ENCODE measurements around the gene C11orf52. TPM values are rescaled to one million over a fixed set of nuclear protein-coding genes. Genes with fewer than 3 reads are reported as not detected.
A peak's percentile ranks its signal among the peaks of the same experiment; 100 is the strongest.

The C11orf52 gene
- total RNA-seq, 4 donors from 2014 or later = 1.8 to 6.9 (median 2.9) TPM

DNA sequence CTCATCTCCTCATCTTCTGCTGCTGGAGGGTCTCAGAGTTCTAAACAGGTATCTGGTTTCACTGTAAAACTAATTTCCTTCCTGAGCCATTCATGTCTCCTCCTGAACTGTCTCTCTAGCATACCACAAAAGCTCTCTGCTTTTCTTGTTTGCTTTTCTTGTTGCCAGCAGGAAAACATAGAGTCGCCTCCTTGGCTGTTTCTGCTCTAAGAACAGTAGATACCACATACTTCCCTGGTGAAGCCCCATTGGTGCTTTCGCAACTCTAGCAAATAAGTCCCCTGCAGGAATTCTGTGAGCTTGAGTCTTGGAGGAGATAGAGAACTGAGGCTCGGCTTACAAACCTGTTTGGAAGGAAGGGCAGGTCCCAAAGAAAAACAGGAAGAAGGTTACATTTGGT is 25.4 kb downstream of the C11orf52 start:
- intact Hi-C loops (cut with DNase I) = no loop called here
- WGBS = 77% methylated on average over 3 of the region's 3 CpGs

DNA sequence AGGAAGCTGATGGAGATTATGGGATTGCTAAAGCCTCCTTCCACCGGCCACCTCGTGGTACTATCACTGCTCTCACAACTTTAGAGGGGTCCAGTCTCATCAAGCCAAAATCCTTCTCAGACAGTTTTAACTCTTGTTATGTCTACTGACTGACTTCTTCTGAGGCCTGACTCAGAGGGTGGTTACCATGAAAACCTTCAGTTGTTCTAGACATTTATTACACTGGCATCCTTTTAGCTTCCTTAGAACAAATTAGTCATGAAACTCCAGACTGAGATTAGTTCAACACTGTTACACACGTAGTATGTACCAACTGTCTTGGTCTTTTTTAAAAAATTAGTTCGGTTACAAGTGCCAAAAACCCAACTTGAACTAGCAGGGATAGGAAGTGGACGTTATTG is 25.9 kb downstream of the C11orf52 start:
- no peak for DNase-seq (ENCODE audit: extremely low spot score)
- peak overlapping the region; percentile 55 to 75 (median 64) for H3K27ac ChIP-seq (replicated peaks in 1 of 4)
- H3K27me3 ChIP-seq = no peaks in the 10 kb centered on the region
- peak in 1 of 2 donors; percentile 32 for TF ChIP-seq POLR2AphosphoS5 (IDR thresholded peaks at IDR 0.05)
- no peak for TF ChIP-seq POLR2A (IDR thresholded peaks at IDR 0.05; ENCODE audit: low read depth)
- H3K36me3 ChIP-seq = no peaks in the 10 kb centered on the region
- no peak overlapping the region for H3K4me3 ChIP-seq
- H3K4me1 ChIP-seq = peaks cover 11 to 41% (median 40%) of the 10 kb centered on the region in 4 donors
- H3K9me3 ChIP-seq = no peaks in the 10 kb centered on the region
- intact Hi-C loops (cut with DNase I) = no loop called here
- 46% methylated on average over 5 of the region's 5 CpGs for WGBS

More for the DNA sequence above, 25.4 kb downstream of the C11orf52 start:
- no peak overlapping the region for H3K4me3 ChIP-seq
- H3K27me3 ChIP-seq = no peaks in the 10 kb centered on the region
- no peak for DNase-seq (ENCODE audit: extremely low spot score)
- no peaks in the 10 kb centered on the region for H3K9me3 ChIP-seq
- peak overlapping the region; percentile 55 to 75 (median 64) for H3K27ac ChIP-seq (replicated peaks in 1 of 4)
- H3K36me3 ChIP-seq = no peaks in the 10 kb centered on the region
- no peak for TF ChIP-seq POLR2AphosphoS5 (IDR thresholded peaks at IDR 0.05)
- TF ChIP-seq, protein P1, sequence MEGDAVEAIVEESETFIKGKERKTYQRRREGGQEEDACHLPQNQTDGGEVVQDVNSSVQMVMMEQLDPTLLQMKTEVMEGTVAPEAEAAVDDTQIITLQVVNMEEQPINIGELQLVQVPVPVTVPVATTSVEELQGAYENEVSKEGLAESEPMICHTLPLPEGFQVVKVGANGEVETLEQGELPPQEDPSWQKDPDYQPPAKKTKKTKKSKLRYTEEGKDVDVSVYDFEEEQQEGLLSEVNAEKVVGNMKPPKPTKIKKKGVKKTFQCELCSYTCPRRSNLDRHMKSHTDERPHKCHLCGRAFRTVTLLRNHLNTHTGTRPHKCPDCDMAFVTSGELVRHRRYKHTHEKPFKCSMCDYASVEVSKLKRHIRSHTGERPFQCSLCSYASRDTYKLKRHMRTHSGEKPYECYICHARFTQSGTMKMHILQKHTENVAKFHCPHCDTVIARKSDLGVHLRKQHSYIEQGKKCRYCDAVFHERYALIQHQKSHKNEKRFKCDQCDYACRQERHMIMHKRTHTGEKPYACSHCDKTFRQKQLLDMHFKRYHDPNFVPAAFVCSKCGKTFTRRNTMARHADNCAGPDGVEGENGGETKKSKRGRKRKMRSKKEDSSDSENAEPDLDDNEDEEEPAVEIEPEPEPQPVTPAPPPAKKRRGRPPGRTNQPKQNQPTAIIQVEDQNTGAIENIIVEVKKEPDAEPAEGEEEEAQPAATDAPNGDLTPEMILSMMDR (IDR thresholded peaks at IDR 0.05) = no peak
- no peak for TF ChIP-seq EP300 (IDR thresholded peaks at IDR 0.05)
- no peak for TF ChIP-seq POLR2A (IDR thresholded peaks at IDR 0.05; ENCODE audit: low read depth)
- peaks cover 16 to 46% (median 44%) of the 10 kb centered on the region in 4 donors for H3K4me1 ChIP-seq

DNA sequence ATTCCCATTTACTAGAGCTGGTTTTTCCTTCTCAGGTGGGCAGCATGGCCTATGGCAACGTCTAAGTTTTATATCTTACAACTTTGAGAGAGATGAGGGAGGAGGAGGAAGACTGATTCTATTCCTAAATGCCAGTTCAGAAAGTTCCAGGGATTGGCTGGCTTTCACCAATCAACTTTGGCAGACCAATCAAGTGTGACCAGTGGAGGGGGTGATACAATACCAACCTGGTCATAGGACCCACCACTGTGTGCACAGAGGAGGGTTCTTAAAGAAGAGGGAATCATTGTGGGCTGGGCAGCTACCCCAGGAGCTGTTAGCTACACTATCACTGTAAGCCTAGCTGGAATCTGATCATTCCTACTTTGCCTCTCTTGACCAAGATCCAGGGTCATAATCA is 26.5 kb downstream of the C11orf52 start:
- WGBS = 71% methylated on average over 1 of the region's 1 CpG
- Histone ChIP-seq H3K27me3 (no peaks in the 10 kb centered on the region), H3K4me3 (no peak overlapping the region), H3K27ac (replicated peaks in 1 of 4) (peak overlapping the region; percentile 55 to 75 (median 64)), H3K9me3 (no peaks in the 10 kb centered on the region), H3K4me1 (peaks cover 7 to 39% (median 35%) of the 10 kb centered on the region in 4 donors), H3K36me3 (no peaks in the 10 kb centered on the region)
- TF ChIP-seq POLR2AphosphoS5 (IDR thresholded peaks at IDR 0.05) (no peak), EP300 (IDR thresholded peaks at IDR 0.05) (no peak), POLR2A (IDR thresholded peaks at IDR 0.05; ENCODE audit: low read depth) (no peak)
- TF ChIP-seq, protein P1 (IDR thresholded peaks at IDR 0.05) = no peak
- intact Hi-C loops (cut with DNase I) = no loop called here
- DNase-seq (ENCODE audit: extremely low spot score) = no peak

DNA sequence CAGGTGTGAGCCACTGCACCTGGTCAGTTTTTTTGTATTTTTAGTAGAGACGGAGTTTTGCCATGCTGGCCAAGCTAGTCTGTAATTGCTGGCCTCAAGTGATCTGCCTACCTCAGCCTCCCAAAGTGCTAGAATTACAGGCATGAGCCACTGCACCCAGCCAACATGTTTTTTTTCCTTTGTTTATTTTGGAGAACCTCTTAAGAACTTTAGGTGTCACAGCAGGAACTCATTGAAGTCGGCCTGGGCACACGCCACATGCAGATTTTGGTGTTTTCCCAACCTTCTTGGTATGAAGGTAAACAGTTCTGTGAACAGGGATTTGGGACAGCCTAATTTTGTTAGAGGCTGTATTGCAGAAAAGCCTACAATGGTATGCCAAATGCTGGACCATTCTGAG is 27.8 kb downstream of the C11orf52 start:
- intact Hi-C loops (cut with DNase I) = no loop called here

DNA sequence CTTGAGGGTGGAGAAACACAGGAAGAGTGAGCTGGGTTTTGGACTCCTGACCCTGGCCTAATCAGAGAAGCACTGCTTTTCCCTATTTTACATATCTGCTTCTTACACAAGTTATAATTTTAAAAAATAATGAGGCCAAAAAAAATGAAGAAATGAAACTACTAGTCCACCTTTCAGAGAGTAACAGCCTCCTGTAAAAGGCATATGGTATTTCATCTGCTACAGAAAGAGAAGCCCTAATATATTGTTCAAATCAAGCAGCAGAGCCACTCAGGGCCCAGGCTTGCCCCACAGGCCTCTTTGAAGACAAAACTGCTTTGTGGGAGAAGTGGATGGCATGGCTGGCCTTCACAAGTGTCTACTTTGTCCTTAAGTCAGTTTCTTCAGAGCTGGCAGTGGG is 28.4 kb downstream of the C11orf52 start:
- TF ChIP-seq, protein P1 (IDR thresholded peaks at IDR 0.05) = no peak
- TF ChIP-seq POLR2AphosphoS5 (IDR thresholded peaks at IDR 0.05) = no peak
- DNase-seq (ENCODE audit: extremely low spot score) = peak; percentile 37
- no peak overlapping the region for H3K4me3 ChIP-seq
- peaks cover 6 to 33% (median 32%) of the 10 kb centered on the region in 4 donors for H3K4me1 ChIP-seq
- H3K36me3 ChIP-seq = no peaks in the 10 kb centered on the region
- H3K27me3 ChIP-seq = no peaks in the 10 kb centered on the region
- peak overlapping the region in 3 of 4 donors; percentile 34 to 52 (median 42) for H3K27ac ChIP-seq (replicated peaks in 1 of 4)
- H3K9me3 ChIP-seq = no peaks in the 10 kb centered on the region
- intact Hi-C loops (cut with DNase I) = no loop called here

More for the DNA sequence above, 27.8 kb downstream of the C11orf52 start:
- TF ChIP-seq EP300 (IDR thresholded peaks at IDR 0.05) (no peak), POLR2AphosphoS5 (IDR thresholded peaks at IDR 0.05) (no peak), POLR2A (IDR thresholded peaks at IDR 0.05; ENCODE audit: low read depth) (no peak)
- TF ChIP-seq, protein P1 (IDR thresholded peaks at IDR 0.05) = no peak
- no peaks in the 10 kb centered on the region for H3K36me3 ChIP-seq
- peaks cover 6 to 35% (median 33%) of the 10 kb centered on the region in 4 donors for H3K4me1 ChIP-seq
- WGBS = 33% methylated on average over 3 of the region's 3 CpGs
- peak; percentile 53 for DNase-seq (ENCODE audit: extremely low spot score)
- H3K9me3 ChIP-seq = no peaks in the 10 kb centered on the region
- no peaks in the 10 kb centered on the region for H3K27me3 ChIP-seq
- no peak overlapping the region for H3K4me3 ChIP-seq
- peak overlapping the region; percentile 42 to 54 (median 52) for H3K27ac ChIP-seq (replicated peaks in 1 of 4)

Measured in esophagus muscularis mucosa (tissue), 4 donors.